MG63 (cell line): ENCODE measurements around the gene RWDD4. TPM values are rescaled to one million over a fixed set of nuclear protein-coding genes. Genes with fewer than 3 reads are reported as not detected.

Source experiments
- DNase-seq: peaks from one replicate; pipeline ENCODE4 v3.0.0-alpha.2; 2020
- H3K27me3 ChIP-seq: fragments of 250-450 bp; sonication (Bioruptor Pico); 2 replicates; pipeline ENCODE4 v1.5.1; 2020; ENCODE audit warnings: mild to moderate bottlenecking, moderate library complexity
- H3K36me3 ChIP-seq: fragments of 250-450 bp; sonication (Bioruptor Pico); 2 replicates; pipeline ENCODE4 v1.5.1; 2020; ENCODE audit warnings: mild to moderate bottlenecking, moderate library complexity
- H3K4me3 ChIP-seq: fragments of 250-450 bp; sonication (Bioruptor Pico); 2 replicates; pipeline ENCODE4 v1.5.1; 2020; ENCODE audit warnings: mild to moderate bottlenecking, moderate library complexity
- H3K9me3 ChIP-seq: fragments of 250-450 bp; sonication (Bioruptor Pico); 2 replicates; pipeline ENCODE4 v1.5.1; 2020; ENCODE audit warnings: mild to moderate bottlenecking, moderate library complexity
- total RNA-seq: library from RNA; depleted of rRNA; stranded (reverse); fragments of >200 nt; shearing (Covaris generic); gene quantifications from 2 replicates; pipeline ENCODE4 v1.2.3, GENCODE V29; 2014; ENCODE audit warnings: low replicate concordance; rRNA removed

The RWDD4 gene
- 38.5 and 111 TPM in 2 replicates for total RNA-seq

GRCh38 chr4:183659029-183659871, at the start of gene RWDD4, which contains the start of gene TRAPPC11:
Gene RWDD4 (minus strand): TSS chr4:183659185. CDS start chr4:183658952, 233 bp downstream.
Gene TRAPPC11 (plus strand): TSS chr4:183659293. CDS start chr4:183663868, 4,575 bp downstream.
- Histone ChIP-seq H3K9me3 (no peaks in the 10 kb centered on the region), H3K36me3 (peaks cover 30% of the 10 kb centered on the region), H3K4me3 (peak within 1 kb of the TSS; percentile 94), H3K27me3 (no peaks in the 10 kb centered on the region)
- DNase-seq = peak; percentile 99

DNA sequence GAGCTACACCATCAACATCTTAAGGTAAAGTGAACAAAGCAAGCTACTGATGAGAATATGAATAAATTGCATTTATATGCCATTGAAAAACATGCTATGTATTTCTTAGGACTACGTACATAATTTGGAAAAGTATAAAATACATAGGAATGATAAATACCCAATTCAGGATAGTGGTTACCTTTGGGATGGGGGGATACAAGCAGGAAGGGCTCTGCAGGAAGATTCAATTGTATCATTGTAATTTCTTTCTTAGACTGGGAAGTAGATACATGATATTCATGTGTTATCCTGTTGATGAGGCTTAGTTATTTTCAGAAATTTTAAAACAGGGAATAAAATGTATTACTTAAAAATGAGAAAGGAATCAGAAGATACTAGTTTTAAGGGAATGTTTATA, 43.5 kb upstream of the RWDD4 start:
- no peaks in the 10 kb centered on the region for H3K9me3 ChIP-seq
- no peaks in the 10 kb centered on the region for H3K27me3 ChIP-seq
- H3K36me3 ChIP-seq = peaks cover 68% of the 10 kb centered on the region
- no peak for DNase-seq
- no peak overlapping the region for H3K4me3 ChIP-seq

DNA sequence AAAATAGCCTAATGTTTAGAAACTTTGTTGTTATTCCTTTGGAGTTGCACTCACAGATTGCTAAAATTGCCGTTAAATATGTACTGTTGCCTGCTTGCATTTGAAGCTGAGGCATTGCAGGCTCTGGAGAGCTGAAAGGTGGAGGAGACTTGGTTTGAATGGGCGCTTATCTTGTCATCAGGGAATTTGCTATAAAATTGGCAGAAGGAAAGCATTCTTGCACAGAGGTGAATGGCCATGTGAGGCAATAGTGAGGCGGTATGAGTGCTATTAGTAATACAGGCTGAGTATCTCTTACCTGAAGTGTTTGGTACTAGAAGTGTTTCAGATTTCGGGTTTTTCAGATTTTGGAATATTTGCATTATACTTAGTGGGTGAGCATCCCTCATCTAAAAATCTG, 41.4 kb upstream of the RWDD4 start:
- Histone ChIP-seq H3K4me3 (no peak overlapping the region), H3K36me3 (peaks cover 67% of the 10 kb centered on the region), H3K9me3 (no peaks in the 10 kb centered on the region), H3K27me3 (no peaks in the 10 kb centered on the region)
- no peak for DNase-seq

DNA sequence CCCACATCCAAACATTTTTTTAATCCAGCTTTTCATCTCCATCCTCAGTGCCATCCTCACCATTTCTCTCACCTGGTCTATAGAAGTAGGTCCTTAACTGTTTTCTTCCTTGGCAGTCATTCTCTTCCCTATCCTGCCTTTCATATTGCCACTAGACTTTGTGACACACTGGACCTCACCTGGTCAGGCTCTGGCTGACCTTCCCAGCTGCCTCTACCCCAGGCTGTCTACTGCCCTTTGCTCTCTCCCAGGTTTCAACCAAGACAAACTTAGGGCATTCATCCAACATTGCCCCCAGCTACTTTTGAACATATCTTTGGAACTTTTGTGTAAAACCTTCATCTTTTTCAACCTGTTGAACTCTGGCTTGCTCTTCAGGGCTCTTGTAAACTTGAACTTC, 39.9 kb upstream of the RWDD4 start:
- Histone ChIP-seq H3K9me3 (no peaks in the 10 kb centered on the region), H3K27me3 (no peaks in the 10 kb centered on the region), H3K4me3 (no peak overlapping the region), H3K36me3 (peaks cover 77% of the 10 kb centered on the region)
- no peak for DNase-seq

GRCh38 chr4:183691897-183692296, 32.9 kb upstream of the RWDD4 start:
- Histone ChIP-seq H3K27me3 (no peaks in the 10 kb centered on the region), H3K9me3 (no peaks in the 10 kb centered on the region), H3K36me3 (peaks cover 57% of the 10 kb centered on the region), H3K4me3 (no peak overlapping the region)
- DNase-seq = no peak

GRCh38 chr4:183691006-183691405, 32.0 kb upstream of the RWDD4 start:
- Histone ChIP-seq H3K27me3 (no peaks in the 10 kb centered on the region), H3K9me3 (no peaks in the 10 kb centered on the region), H3K4me3 (no peak overlapping the region), H3K36me3 (peaks cover 58% of the 10 kb centered on the region)
- DNase-seq = no peak

GRCh38 chr4:183688216-183688615, 29.2 kb upstream of the RWDD4 start:
- H3K36me3 ChIP-seq = peaks cover 51% of the 10 kb centered on the region

DNA sequence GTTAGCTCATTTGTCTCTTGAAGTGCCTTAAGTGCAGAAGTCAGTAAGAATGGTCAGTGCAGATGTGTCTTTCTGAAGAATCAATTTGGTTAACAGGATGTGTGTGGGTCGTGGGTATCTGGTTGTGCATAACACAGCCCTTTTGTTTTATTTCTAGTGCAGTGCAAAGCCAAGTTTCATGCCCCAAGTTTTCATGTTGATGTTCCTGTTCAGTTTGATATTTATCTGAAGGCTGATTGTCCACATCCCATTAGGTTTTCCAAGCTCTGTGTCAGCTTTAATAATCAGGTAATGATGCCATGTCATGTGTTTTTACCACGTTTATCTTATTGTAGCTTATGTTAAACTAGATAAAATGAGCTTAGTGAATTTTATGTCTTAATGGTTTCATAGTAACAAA, 27.5 kb upstream of the RWDD4 start:
- Histone ChIP-seq H3K9me3 (no peaks in the 10 kb centered on the region), H3K4me3 (no peak overlapping the region), H3K27me3 (no peaks in the 10 kb centered on the region), H3K36me3 (peaks cover 49% of the 10 kb centered on the region)
- DNase-seq = no peak

More at GRCh38 chr4:183688216-183688615, 29.2 kb upstream of the RWDD4 start:
- DNase-seq = no peak
- Histone ChIP-seq H3K4me3 (no peak overlapping the region), H3K9me3 (no peaks in the 10 kb centered on the region), H3K27me3 (no peaks in the 10 kb centered on the region)

- DNase-seq = no peak
- Histone ChIP-seq H3K9me3 (no peaks in the 10 kb centered on the region), H3K4me3 (no peak overlapping the region), H3K27me3 (no peaks in the 10 kb centered on the region), H3K36me3 (peaks cover 62% of the 10 kb centered on the region)
Observed at GRCh38 chr4:183681119-183681518, 22.1 kb upstream of the RWDD4 start.

GRCh38 chr4:183675625-183676024, 16.6 kb upstream of the RWDD4 start:
- H3K4me3 ChIP-seq = no peak overlapping the region
- no peaks in the 10 kb centered on the region for H3K9me3 ChIP-seq
- no peak for DNase-seq
- H3K27me3 ChIP-seq = no peaks in the 10 kb centered on the region
- H3K36me3 ChIP-seq = peaks cover 52% of the 10 kb centered on the region

GRCh38 chr4:183674153-183674552, 15.2 kb upstream of the RWDD4 start:
- Histone ChIP-seq H3K36me3 (peaks cover 40% of the 10 kb centered on the region), H3K4me3 (no peak overlapping the region), H3K9me3 (no peaks in the 10 kb centered on the region), H3K27me3 (no peaks in the 10 kb centered on the region)
- DNase-seq = no peak

DNA sequence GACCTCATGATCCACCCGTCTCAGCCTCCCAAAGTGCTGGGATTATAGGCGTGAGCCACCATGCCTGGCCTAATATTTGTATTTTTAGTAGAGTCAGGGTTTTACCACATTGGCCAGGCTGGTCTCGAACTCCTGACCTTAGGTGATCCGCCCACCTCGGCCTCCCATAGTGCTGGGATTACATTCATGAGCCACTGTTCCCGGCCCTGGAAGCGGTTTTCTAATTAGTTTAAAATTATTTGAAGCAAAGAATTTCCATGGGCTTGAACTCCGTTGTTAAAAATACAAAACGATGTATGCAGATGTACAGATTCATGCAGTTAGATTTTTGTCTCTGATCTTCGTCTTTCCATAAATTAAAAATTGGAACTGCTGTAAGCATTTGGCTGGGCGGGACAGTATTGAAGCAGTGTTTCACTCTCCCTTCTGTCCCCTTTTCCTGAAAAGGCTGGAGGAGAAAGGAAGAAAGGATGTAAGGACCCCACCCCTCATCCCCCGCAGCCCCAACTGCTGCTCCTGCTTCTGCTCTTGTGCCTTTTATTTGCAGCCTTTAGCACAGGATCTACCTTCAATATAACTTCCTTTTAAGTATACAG, 12.1 kb upstream of the RWDD4 start:
- H3K27me3 ChIP-seq = no peaks in the 10 kb centered on the region
- H3K36me3 ChIP-seq = peaks cover 50% of the 10 kb centered on the region
- no peak for DNase-seq
- no peak overlapping the region for H3K4me3 ChIP-seq
- H3K9me3 ChIP-seq = no peaks in the 10 kb centered on the region

DNA sequence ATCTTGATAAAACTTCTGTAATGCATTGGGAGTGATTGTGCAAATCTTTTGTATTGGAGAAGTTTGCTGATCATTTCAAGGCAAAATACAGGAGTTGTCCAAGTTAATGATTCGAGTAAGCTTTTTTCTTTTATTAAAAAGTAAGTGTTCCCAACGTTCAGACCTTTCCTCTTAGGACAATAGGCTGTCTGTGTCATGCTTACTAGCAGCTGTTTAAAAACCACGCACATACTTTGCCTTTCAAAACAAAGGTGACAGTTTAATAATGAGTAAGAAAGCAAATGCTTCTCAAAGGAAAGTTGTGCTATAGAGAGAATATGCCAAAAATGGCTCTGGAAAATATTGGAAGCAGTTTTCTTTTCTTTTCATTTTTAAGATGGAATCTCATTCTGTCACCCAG, 11.3 kb upstream of the RWDD4 start:
- H3K9me3 ChIP-seq = no peaks in the 10 kb centered on the region
- H3K27me3 ChIP-seq = no peaks in the 10 kb centered on the region
- H3K36me3 ChIP-seq = peaks cover 55% of the 10 kb centered on the region
- no peak overlapping the region for H3K4me3 ChIP-seq
- DNase-seq = no peak

DNA sequence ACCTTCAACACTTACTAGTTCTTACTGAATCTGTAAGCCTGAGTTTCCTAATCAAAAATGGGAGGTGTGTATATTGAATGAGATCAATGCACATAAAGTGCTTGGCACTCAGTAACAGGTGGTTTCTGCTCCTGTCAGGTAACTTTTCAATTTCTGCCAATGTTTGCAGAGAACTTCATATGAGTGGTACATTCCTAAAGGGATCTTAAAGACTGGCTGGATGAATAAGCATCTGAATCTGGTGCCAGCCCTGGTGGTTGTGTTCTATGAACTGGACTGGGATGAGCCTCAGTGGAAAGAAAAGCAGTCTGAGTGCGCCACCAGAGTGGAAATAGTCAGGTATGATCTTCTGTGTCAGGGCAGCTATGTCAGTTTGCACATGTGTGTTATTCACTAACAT, 7.1 kb upstream of the RWDD4 start:
- Histone ChIP-seq H3K36me3 (peaks cover 48% of the 10 kb centered on the region), H3K4me3 (no peak overlapping the region), H3K9me3 (no peaks in the 10 kb centered on the region), H3K27me3 (no peaks in the 10 kb centered on the region)
- no peak for DNase-seq

DNA sequence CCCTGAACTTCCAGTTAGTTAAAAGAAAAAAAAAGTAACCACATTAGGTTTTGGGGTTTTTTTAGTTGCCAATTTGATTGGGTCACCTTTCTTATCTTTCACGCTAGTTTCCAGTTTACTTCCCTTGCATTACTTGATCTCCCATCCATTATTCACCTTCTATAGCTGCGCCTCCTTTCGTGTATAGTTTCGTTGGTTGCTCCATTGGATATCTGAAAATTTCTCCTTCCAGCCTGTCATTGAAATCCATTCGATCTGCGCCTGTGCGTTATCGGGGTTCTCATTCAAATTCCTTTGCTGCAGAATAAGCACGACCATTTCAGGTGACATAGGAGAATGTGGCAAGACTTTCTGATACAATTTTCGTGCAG, 872 bp upstream of the RWDD4 start:
- DNase-seq = no peak
- Histone ChIP-seq H3K27me3 (no peaks in the 10 kb centered on the region), H3K36me3 (peaks cover 28% of the 10 kb centered on the region), H3K9me3 (no peaks in the 10 kb centered on the region), H3K4me3 (peak overlapping the region; percentile 94)

- DNase-seq = peak; percentile 33
- Histone ChIP-seq H3K4me3 (peak overlapping the region; percentile 94), H3K27me3 (no peaks in the 10 kb centered on the region), H3K9me3 (no peaks in the 10 kb centered on the region), H3K36me3 (peaks cover 32% of the 10 kb centered on the region)
Observed at GRCh38 chr4:183658362-183659028, 490 bp downstream of the RWDD4 start.

GRCh38 chr4:183657564-183657963, 1.4 kb downstream of the RWDD4 start:
- Histone ChIP-seq H3K4me3 (peak overlapping the region; percentile 94), H3K36me3 (peaks cover 38% of the 10 kb centered on the region), H3K27me3 (no peaks in the 10 kb centered on the region), H3K9me3 (no peaks in the 10 kb centered on the region)
- no peak for DNase-seq
